ENCODE measurements around the gene FRRS1.
A peak's percentile ranks its signal among the peaks of the same experiment; 100 is the strongest.
"Not testable (repeated sequence)": the region's sequence is repeated elsewhere in the genome, so short reads cannot be mapped to it uniquely, and the experiment has no call there.

FRRS1 gene

GRCh38 chr1:99763956-99764355 lies 2.5 kb downstream of the FRRS1 start:
- no peak for DNase-seq

- no peak for DNase-seq
Measured at GRCh38 chr1:99761774-99762173, 4.7 kb downstream of the FRRS1 start.

DNA sequence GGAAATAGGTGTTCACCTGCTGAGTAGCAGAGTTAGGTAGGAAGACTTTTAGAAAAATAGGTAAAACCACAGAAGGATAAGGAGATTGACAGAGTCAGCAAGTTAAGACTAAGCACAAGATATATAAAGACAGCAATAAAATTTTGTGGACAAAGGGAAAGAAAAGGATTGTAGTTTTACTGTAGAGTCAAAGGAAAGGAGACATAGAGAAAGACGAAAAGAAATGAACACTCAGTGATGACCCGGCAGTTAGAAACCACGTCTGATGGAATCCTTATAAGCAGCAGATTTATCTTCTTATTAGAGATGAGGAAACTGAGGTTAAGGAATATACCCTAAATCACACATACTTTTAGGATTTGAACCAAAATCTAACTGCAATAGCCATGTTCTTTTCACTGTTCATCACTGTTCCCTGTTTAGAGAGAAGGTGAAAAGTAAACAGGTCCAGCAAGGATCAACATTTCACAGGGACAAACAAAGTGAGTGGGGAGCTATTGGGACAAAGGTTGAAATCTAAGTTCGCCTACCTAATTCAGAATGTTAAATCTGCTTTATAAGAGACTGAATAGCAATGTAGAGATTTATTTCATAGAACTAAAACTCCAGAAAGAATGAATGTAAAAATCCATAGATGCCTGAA lies 6.8 kb downstream of the FRRS1 start:
- no peak for DNase-seq

- DNase-seq: not testable (repeated sequence)
Measured at GRCh38 chr1:99758686-99759517, 7.5 kb downstream of the FRRS1 start.

DNA sequence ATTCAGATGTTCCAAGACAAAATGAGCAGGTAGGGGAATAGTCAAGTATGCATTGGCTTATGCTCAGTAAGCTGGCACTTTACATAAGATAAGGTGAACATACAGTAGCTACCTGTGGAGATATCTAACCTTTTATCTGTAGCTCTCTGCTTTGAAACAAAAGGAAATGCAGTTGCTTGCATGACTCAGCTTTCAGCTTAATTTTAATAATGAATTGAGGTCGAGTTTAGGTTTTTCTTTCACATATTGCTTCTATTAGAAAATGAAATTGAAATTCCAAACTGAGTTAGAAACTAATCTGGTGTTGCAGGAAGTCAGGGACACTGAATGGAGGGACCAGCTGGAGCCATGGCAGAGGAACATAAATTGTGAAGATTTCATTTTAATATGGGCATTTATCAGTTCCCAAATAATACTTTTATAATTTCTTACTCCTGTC lies 8.3 kb downstream of the FRRS1 start:
- no peak for DNase-seq

DNA sequence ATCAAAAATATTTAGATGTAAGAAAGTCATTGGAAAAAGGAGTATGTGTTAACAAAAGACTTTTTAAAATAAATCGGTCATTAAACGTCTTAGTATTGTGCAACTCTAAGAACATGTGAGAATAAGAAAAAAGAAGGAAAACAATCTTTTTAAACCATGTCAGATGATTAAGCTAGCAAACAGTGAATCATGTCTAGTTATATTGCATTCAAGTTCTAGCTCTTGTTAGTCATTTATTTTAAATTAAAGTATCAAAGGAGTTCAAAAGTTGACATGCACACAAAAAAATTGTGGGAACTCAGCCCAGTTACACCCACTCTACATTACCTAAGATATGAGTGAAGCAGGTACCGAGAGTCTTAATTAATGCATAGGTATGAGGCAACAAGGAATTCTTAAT lies 9.8 kb downstream of the FRRS1 start:
- DNase-seq: no peak

- no peak for DNase-seq
Measured at GRCh38 chr1:99755664-99756063, 10.8 kb downstream of the FRRS1 start.

DNA sequence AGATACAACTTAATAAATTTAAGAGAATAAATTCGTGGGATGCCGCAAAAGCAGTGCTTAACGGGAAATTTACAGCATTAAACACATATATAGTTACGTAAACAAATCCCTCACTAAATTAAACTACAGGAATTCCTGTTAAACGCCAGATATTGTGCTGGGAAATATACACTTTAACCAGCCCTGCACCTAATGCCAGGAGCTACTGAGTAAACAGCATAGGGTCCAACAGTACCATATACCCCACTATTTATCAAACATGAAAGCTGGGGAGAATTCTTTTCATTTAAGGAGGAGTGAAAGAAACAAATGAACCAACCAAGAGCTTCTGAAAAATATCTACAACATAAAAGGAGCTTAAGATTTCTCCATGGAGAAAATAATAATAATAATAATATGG lies 11.7 kb downstream of the FRRS1 start:
- no peak for DNase-seq

- no peak for DNase-seq
Measured at GRCh38 chr1:99754055-99754626, 12.3 kb downstream of the FRRS1 start.

DNA sequence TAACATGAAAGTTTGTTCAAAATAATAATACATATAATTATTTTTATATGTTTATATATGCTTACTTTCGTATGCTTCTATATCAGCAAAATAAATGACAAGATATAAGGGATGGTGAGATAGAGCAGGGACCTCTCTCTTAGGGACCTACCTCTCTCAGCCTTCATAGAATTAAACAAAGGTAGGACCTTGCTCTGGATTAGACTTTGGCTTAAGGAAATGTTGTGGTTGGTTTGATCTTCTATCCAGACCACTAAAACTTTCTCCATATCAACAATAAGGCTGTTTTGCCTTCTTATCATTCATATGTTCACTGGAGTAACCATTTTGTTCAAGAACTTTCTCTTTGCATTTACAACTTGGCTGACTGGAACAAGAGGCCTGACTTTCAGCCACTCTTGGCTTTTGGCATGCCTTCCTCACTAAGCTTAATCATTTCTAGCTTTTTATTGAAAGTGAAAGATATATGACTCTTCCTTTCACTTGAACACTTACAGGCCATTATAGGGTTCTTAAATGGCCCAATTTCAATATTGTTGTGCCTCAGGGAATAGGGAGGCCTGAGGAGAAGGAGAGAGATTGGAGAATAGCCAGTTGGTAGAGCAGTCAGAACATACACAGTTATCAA lies 14.4 kb downstream of the FRRS1 start:
- no peak for DNase-seq

GRCh38 chr1:99749504-99750347 lies 16.7 kb downstream of the FRRS1 start:
- DNase-seq: no peak

- DNase-seq: no peak
Measured at GRCh38 chr1:99748419-99748818, 18.0 kb downstream of the FRRS1 start.

DNA sequence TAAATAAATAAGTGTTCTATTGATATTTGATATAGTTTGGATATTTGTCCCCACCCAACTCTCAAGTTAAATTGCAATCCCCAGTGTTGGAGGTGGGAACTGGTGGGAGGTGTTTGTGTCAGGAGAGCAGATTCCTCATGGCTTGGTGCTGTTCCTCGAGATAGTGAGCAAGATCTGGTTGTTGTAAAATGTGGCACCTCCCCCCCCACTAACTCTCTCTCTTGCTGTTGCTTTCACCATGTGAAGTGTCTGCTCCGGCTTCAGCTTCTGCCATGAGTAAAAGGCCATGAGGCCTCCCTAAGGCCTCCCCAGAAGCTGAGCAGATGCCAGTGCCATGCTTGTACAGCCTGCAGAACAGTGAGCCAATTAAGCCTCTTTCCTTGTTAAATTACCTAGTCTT lies 20.8 kb downstream of the FRRS1 start:
- no peak for DNase-seq

GRCh38 chr1:99745061-99745460 lies 21.4 kb downstream of the FRRS1 start:
- no peak for DNase-seq

- no peak for DNase-seq
Measured at GRCh38 chr1:99740141-99740540, 26.3 kb downstream of the FRRS1 start.

DNA sequence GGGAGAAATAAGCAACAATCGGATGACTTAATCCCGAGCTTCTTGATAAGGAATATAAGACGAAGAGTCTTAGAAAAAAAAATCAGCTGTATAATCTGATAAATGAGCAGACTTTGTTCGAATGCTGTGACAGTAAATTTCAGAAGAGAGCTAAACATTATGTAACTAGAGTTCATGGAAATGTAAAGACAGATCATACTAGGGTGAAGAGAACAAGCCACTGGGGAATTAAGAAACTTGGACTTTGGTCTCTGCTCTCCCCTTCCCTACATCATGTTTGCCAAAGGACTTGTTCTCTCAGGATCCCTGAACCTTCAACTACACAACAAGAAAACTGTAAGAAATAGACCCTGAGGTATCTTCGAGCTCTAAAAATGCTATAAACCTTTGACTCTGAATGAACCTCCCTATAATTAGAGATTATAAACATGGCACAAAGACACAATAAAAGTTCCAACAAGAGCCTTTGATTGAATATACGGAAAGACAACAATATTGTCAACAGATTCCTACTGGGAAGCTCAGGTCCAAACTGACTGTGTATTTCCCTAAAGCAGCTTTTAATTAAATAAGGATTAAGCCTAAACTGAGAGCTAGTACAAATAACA lies 27.5 kb downstream of the FRRS1 start:
- no peak for DNase-seq

DNA sequence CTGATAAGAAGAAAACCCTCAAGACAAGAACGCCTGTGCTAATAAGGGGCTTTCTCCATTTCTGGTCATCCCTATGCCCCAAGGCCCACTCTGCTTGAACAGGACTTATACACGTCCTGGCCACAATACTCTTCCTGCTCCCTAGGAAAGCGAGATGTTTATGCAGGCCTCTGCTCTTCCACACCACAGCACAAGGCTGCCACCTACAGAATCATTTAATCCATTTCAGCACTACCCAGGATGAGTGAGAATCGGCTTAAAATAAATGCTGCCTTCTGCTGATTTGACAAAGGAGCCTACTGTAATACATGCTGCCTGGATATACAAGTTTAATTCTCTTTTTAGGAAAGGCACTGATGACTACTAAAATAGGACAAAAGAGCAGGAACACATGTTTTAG lies 29.4 kb downstream of the FRRS1 start:
- DNase-seq: peak; percentile 77

- DNase-seq: no peak
Measured at GRCh38 chr1:99735852-99736251, 30.6 kb downstream of the FRRS1 start.

DNA sequence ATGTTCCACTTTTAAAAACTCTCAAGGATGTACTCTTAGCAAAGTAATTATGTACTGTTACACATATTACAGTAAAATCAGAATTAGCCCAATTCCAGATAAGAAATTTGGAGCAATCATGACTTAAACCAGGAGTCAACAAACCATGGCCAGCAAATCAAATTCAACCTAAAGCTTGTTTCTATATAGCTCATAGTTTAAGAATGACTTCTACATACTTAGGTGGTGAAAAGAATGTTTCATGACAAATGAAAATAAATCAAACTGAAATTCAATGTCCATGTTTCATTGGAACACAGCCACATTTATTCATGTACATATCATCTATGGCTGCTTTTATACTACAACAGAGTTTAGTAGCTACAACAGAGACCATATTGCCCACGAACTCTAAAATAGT lies 35.1 kb downstream of the FRRS1 start:
- DNase-seq: peak; percentile 93

DNA sequence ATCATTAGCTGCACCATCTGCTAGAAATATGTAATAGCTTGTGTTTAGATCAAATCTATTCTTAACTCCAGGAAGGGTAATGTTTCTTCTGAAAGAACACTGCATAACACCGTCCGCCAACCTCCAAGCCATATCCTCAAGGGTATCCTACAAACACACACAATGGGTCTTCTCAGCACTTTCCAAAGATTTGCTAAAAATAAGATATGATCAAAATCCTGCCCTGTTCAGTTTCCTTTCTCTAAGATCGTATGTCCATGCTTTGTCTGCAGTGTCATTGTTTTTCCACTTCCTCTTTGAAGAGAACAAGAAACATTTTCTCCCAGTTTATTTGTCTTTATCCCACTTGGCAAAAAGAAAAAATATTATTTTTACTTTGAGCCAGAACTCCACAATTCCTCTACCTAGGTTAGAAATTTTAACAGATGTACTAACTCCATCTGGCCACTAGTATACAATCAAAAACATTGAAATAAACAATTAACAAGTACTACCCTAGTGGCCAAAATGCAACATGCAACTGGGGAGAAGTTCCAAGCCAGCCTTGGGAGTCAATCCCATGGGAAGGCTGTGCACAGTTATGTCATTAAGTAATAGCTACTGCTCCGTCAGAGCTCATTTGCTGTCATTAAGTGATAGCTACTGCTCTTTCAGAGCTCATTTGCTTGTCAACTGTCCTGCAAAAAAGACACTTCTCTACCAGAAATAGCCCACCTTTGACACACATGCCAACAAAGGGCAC lies 37.8 kb downstream of the FRRS1 start:
- peak; percentile 37 for DNase-seq

- DNase-seq: peak; percentile 94
Measured at GRCh38 chr1:99727575-99728185, 38.8 kb downstream of the FRRS1 start.
